Measurements from ENCODE around the gene REXO4. TPM values are rescaled to one million over a fixed set of nuclear protein-coding genes. Genes with fewer than 3 reads are reported as not detected.

The REXO4 gene
- total RNA-seq, 1 donor from 2014 or later: 32.8 TPM

DNA sequence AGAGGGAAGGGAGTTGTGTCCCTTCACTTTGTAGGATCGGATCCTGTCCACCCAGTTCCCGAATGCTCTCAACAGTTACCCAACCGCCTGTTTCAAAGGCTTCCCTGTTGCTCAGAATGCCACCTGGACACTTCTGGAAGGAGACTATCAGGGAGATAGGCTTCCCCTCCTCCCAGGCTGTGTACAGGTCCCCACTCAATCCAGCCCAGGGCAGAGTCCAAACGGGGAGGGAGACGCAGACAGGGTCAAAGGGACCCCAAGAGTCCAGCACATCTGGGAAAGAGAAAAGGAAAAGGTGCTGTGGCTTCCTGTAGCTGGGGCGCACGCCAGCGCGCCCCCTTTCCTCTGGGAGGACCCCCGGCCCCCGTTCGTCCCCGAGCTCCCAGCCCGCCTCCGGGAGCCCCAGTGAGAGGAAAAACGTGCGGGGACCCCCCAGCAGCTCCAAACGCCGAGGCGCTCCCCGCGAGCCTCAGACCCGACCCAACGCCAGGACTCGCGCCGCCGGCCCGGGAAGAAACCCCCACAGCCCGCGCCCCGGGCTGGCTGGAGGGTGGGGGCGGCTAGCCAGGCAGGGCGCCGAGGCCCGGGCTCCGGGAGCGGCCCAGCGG is 42.6 kb downstream of the REXO4 start:
- Mint-ChIP-seq H3K27me3 (ENCODE audit: low read depth) (peaks cover 2% of the 10 kb centered on the region), H3K4me1 (ENCODE audit: low read depth) (peaks cover 32% of the 10 kb centered on the region), H3K4me3 (ENCODE audit: low read depth) (peak overlapping the region; percentile 87), H3K27ac (peak overlapping the region; percentile 96), H3K36me3 (ENCODE audit: low read depth) (peaks cover 47% of the 10 kb centered on the region), H3K9me3 (no peaks in the 10 kb centered on the region)
- no peak for DNase-seq (ENCODE audit: low spot score)
- intact Hi-C loops (cut with micrococcal nuclease): loop anchor here (10.0 kb wide), 2 partner anchors 230 to 340 kb away; partner anchors contain the start of gene GTF3C5

- peaks cover 2% of the 10 kb centered on the region for H3K27me3 Mint-ChIP-seq (ENCODE audit: low read depth)
- peak overlapping the region; percentile 87 for H3K4me3 Mint-ChIP-seq (ENCODE audit: low read depth)
- H3K36me3 Mint-ChIP-seq (ENCODE audit: low read depth): peaks cover 52% of the 10 kb centered on the region
- peak overlapping the region; percentile 96 for H3K27ac Mint-ChIP-seq
- DNase-seq (ENCODE audit: low spot score): no peak
- intact Hi-C loops (cut with micrococcal nuclease): loop anchor here (5.0 to 10.0 kb wide), 3 partner anchors 103 to 340 kb away; partner anchors contain the start of genes GTF3C5 and SLC2A6
- H3K4me1 Mint-ChIP-seq (ENCODE audit: low read depth): peaks cover 37% of the 10 kb centered on the region
- H3K9me3 Mint-ChIP-seq: no peaks in the 10 kb centered on the region
Measured at GRCh38 chr9:133374612-133375115, 43.1 kb downstream of the REXO4 start.

DNA sequence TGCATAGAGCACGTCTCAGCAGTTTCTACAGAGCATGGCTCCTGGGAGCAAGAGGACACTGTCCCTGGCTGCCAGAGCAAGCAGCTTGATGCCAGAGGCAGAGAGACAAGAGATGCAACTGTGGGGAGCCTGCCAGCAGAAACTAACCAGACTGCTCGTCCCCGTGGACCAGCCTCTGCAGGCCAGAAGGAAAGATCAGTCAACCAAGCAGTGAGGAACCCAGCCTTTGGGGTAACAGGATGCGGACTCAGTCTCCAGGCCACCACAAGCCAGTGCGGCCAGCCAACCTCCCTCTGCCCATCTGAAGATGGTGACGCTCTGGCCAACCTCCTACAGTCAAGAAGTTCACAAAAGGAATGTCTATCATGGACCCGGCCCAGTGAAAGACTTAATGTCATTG is 45.7 kb downstream of the REXO4 start:
- peak overlapping the region; percentile 97 for H3K27ac Mint-ChIP-seq
- H3K36me3 Mint-ChIP-seq (ENCODE audit: low read depth): peaks cover 76% of the 10 kb centered on the region

DNA sequence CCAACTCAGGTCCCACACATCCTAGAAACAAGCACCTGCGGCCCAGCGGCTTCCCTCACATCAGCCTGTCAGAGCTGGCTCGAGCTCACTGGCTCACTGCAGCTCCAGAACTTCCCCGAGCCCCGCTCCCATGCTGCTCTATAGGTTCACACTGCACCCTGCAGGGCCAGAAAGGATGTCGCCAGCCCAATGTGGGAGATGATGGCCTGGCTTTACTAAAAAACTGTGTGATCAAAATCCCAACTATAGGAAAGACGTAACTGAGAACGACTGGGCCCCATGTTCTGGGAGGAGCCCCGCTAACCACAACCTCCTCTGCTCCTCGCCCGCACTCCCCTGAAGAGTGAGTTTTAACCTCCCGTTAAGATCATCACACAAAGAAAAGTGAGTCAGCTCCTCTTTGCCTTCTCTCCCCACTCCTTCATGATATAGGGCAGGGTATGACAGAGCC is 46.5 kb downstream of the REXO4 start:
- Mint-ChIP-seq H3K9me3 (no peaks in the 10 kb centered on the region), H3K27me3 (ENCODE audit: low read depth) (no peaks in the 10 kb centered on the region), H3K27ac (peak overlapping the region; percentile 97), H3K36me3 (ENCODE audit: low read depth) (peaks cover 83% of the 10 kb centered on the region), H3K4me1 (ENCODE audit: low read depth) (peaks cover 53% of the 10 kb centered on the region), H3K4me3 (ENCODE audit: low read depth) (peak overlapping the region; percentile 81)
- intact Hi-C loops (cut with micrococcal nuclease): loop anchor here (1.0 to 10.0 kb wide), 7 partner anchors 15 to 336 kb away; partner anchors contain the start of genes GTF3C5, MED22, REXO4 and RPL7A
- DNase-seq (ENCODE audit: low spot score): peak; percentile 66

More for the DNA sequence above, 45.7 kb downstream of the REXO4 start:
- peaks cover 50% of the 10 kb centered on the region for H3K4me1 Mint-ChIP-seq (ENCODE audit: low read depth)
- intact Hi-C loops (cut with micrococcal nuclease): loop anchor here (5.0 to 10.0 kb wide), 3 partner anchors 105 to 337 kb away; partner anchors contain the start of genes GTF3C5 and SLC2A6
- H3K9me3 Mint-ChIP-seq: no peaks in the 10 kb centered on the region
- peak overlapping the region; percentile 81 for H3K4me3 Mint-ChIP-seq (ENCODE audit: low read depth)
- no peak for DNase-seq (ENCODE audit: low spot score)
- no peaks in the 10 kb centered on the region for H3K27me3 Mint-ChIP-seq (ENCODE audit: low read depth)

DNA sequence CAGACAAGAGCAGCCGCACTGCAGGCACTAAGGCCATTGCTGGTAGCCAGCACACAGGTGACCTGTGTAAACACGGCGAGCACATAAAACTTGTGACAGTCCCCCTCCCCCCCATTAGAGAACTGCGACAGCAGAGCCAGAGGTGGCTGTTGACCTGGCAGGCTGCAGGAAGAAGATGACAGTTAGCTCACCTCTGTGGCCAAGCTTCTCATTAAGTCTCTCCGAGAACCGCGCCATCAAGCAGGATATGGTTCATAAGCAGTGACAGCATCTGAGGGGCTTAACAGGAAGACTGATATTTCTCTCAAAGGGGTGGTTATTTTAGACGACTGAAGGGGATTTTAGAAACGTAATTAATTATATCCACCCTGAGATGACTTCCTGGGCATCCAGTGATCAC is 47.1 kb downstream of the REXO4 start:
- no peak for DNase-seq (ENCODE audit: low spot score)
- Mint-ChIP-seq H3K4me3 (ENCODE audit: low read depth) (peak overlapping the region; percentile 81), H3K36me3 (ENCODE audit: low read depth) (peaks cover 89% of the 10 kb centered on the region), H3K4me1 (ENCODE audit: low read depth) (peaks cover 56% of the 10 kb centered on the region), H3K9me3 (no peaks in the 10 kb centered on the region), H3K27me3 (ENCODE audit: low read depth) (no peaks in the 10 kb centered on the region), H3K27ac (peak overlapping the region; percentile 97)
- intact Hi-C loops (cut with micrococcal nuclease): loop anchor here (1.0 to 10.0 kb wide), 7 partner anchors 14 to 336 kb away; partner anchors contain the start of genes GTF3C5, MED22, REXO4 and RPL7A

- Mint-ChIP-seq H3K4me3 (ENCODE audit: low read depth) (peak overlapping the region; percentile 81), H3K27ac (peak overlapping the region; percentile 97), H3K36me3 (ENCODE audit: low read depth) (peaks cover 94% of the 10 kb centered on the region), H3K4me1 (ENCODE audit: low read depth) (peaks cover 56% of the 10 kb centered on the region), H3K27me3 (ENCODE audit: low read depth) (no peaks in the 10 kb centered on the region), H3K9me3 (no peaks in the 10 kb centered on the region)
- DNase-seq (ENCODE audit: low spot score): no peak
- intact Hi-C loops (cut with micrococcal nuclease): loop anchor here (2.0 to 10.0 kb wide), 4 partner anchors 49 to 335 kb away; partner anchors contain the start of genes GTF3C5, REXO4 and SLC2A6
Measured at GRCh38 chr9:133369933-133370332, 47.9 kb downstream of the REXO4 start.

DNA sequence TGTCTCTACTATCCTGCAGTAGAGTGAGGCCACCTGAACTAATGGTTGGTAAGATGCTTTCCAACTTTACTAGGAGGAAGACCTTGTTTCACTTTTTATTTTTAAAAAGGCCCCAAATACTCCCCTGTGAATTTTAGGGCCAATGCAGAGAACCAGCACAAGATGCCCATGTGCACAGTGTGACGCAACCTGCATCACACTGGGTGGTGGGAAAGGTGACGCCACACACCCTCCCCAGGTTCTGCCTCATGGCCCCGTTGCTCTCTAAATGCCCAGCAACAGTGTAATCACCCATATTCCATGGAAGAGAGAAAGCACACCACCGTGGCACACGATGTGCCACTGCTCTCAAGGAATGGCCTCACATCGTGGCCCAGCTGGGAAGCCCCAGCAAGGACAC is 48.4 kb downstream of the REXO4 start:
- peak overlapping the region; percentile 97 for H3K27ac Mint-ChIP-seq
- no peaks in the 10 kb centered on the region for H3K27me3 Mint-ChIP-seq (ENCODE audit: low read depth)
- peaks cover 56% of the 10 kb centered on the region for H3K4me1 Mint-ChIP-seq (ENCODE audit: low read depth)
- peaks cover 90% of the 10 kb centered on the region for H3K36me3 Mint-ChIP-seq (ENCODE audit: low read depth)
- no peaks in the 10 kb centered on the region for H3K9me3 Mint-ChIP-seq
- intact Hi-C loops (cut with micrococcal nuclease): no loop called here
- H3K4me3 Mint-ChIP-seq (ENCODE audit: low read depth): peak overlapping the region; percentile 81
- DNase-seq (ENCODE audit: low spot score): no peak

DNA sequence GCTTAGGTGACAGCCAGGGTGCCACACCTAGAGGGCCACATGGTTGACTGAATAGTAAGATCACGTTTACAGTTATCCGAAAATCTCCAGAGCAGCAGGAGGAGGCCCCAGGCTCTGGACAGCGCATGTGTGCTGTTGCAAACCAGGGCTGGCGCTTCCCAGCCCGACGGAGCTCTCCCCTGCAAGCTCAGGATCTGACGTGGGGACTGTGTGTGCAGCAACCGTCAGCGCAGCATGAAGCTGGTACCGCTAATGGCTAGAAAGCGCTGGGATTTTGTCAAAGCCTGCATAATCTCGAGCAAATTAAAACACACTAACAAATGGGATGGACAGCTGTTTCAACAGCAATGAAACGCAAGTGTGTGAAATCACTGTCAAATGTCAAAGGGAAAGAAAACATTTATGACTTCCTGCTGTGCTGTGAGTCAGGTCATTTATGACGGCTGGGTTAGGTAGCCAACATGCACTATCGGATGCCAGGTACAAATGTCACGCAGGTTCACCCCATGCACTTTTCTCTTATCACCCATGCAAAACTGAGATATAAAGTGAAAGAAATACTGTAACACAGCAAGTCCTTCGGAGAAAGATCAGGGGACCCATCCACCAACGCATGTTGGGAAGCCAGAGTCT is 49.4 kb downstream of the REXO4 start:
- peaks cover 92% of the 10 kb centered on the region for H3K36me3 Mint-ChIP-seq (ENCODE audit: low read depth)
- DNase-seq (ENCODE audit: low spot score): no peak
- peak overlapping the region; percentile 71 for H3K27ac Mint-ChIP-seq
- no peaks in the 10 kb centered on the region for H3K27me3 Mint-ChIP-seq (ENCODE audit: low read depth)
- peak overlapping the region; percentile 66 for H3K4me3 Mint-ChIP-seq (ENCODE audit: low read depth)
- H3K4me1 Mint-ChIP-seq (ENCODE audit: low read depth): peaks cover 55% of the 10 kb centered on the region
- H3K9me3 Mint-ChIP-seq: no peaks in the 10 kb centered on the region
- intact Hi-C loops (cut with micrococcal nuclease): no loop called here

GRCh38 chr9:133367778-133368177 is 50.0 kb downstream of the REXO4 start:
- H3K36me3 Mint-ChIP-seq (ENCODE audit: low read depth): peaks cover 92% of the 10 kb centered on the region
- peaks cover 49% of the 10 kb centered on the region for H3K4me1 Mint-ChIP-seq (ENCODE audit: low read depth)
- intact Hi-C loops (cut with micrococcal nuclease): no loop called here
- H3K27ac Mint-ChIP-seq: no peak overlapping the region
- no peaks in the 10 kb centered on the region for H3K9me3 Mint-ChIP-seq
- H3K27me3 Mint-ChIP-seq (ENCODE audit: low read depth): no peaks in the 10 kb centered on the region
- H3K4me3 Mint-ChIP-seq (ENCODE audit: low read depth): no peak overlapping the region
- no peak for DNase-seq (ENCODE audit: low spot score)

- H3K27ac Mint-ChIP-seq: no peak overlapping the region
- no peaks in the 10 kb centered on the region for H3K27me3 Mint-ChIP-seq (ENCODE audit: low read depth)
- no peaks in the 10 kb centered on the region for H3K9me3 Mint-ChIP-seq
- peaks cover 44% of the 10 kb centered on the region for H3K4me1 Mint-ChIP-seq (ENCODE audit: low read depth)
- no peak overlapping the region for H3K4me3 Mint-ChIP-seq (ENCODE audit: low read depth)
- peaks cover 90% of the 10 kb centered on the region for H3K36me3 Mint-ChIP-seq (ENCODE audit: low read depth)
- intact Hi-C loops (cut with micrococcal nuclease): no loop called here
- DNase-seq (ENCODE audit: low spot score): no peak
Measured at GRCh38 chr9:133367221-133367620, 50.6 kb downstream of the REXO4 start.

DNA sequence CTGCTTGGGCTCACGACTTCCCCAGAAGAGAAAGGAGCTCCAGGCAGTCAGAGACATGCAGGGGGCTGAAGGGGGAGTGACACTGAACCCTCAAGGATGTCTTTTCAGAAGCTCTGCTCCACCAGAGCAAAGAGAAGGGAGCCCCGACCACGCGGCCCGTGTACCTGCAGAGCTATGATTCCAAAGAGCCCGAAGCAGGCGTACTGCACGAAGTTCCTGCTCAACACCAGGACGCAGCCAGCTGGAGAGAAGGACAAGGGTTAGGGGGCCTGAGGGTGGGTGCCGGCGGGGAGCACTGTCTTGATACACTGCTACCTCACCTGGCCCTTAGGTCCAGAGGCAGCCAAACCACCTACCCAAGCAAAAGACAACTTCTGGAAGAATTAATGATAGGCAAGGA is 51.4 kb downstream of the REXO4 start:
- Mint-ChIP-seq H3K4me1 (ENCODE audit: low read depth) (peaks cover 42% of the 10 kb centered on the region), H3K27ac (no peak overlapping the region), H3K27me3 (ENCODE audit: low read depth) (no peaks in the 10 kb centered on the region), H3K36me3 (ENCODE audit: low read depth) (peaks cover 91% of the 10 kb centered on the region), H3K4me3 (ENCODE audit: low read depth) (no peak overlapping the region), H3K9me3 (no peaks in the 10 kb centered on the region)
- no peak for DNase-seq (ENCODE audit: low spot score)
- intact Hi-C loops (cut with micrococcal nuclease): no loop called here

DNA sequence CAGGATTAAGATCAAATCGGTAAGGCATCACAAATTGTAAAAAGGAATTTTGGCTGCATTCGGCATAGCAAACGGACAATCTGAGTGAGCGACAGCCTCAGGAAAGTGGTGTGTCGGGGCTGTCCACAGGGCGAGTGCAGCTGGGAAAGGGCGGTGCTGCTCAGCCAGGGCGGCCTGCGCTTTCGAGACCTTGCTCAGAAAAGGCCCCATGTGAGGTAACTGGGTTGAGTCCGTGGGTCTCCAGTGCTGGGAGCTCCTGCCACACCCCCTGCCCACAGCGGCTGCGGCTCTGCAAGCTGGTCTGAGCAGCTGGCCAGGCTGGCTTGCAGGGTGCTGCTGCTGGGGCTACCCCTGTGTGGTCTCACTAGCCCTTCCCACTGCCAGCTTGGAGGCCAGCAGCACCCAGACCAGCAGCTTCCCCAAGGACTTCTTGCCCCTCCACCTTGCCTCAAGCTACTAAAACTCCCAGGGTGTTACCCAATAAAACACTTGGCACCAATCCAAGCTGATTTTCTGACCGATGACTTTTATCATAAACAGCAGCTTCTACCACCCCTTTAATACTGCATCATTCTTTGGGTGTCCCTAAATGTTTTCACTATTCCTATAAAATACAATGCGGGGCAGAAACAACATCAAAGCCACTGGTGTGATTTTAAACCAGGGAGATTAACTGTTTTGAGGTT is 55.3 kb downstream of the REXO4 start:
- no peaks in the 10 kb centered on the region for H3K27me3 Mint-ChIP-seq (ENCODE audit: low read depth)
- H3K9me3 Mint-ChIP-seq: no peaks in the 10 kb centered on the region
- peaks cover 80% of the 10 kb centered on the region for H3K36me3 Mint-ChIP-seq (ENCODE audit: low read depth)
- intact Hi-C loops (cut with micrococcal nuclease): no loop called here
- H3K27ac Mint-ChIP-seq: no peak overlapping the region
- H3K4me3 Mint-ChIP-seq (ENCODE audit: low read depth): no peak overlapping the region
- peaks cover 39% of the 10 kb centered on the region for H3K4me1 Mint-ChIP-seq (ENCODE audit: low read depth)
- no peak for DNase-seq (ENCODE audit: low spot score)
